Activated naive CD4-positive, alpha-beta T cell treated with anti-CD3 and anti-CD28 coated beads for 36 hours (primary cell): Measurements from ENCODE around the gene TUBGCP3. TPM values are rescaled to one million over a fixed set of nuclear protein-coding genes. Genes with fewer than 3 reads are reported as not detected.

Experiments used
- CTCF ChIA-PET: fragments of 350-600 bp; sonication (Branson Sonifier 250); formaldehyde crosslinking; loops from one replicate; lab custom pipeline; 2021; ENCODE audit warnings: antibody characterized with exemption; lab: Charles Lee
- DNase-seq: peaks from one replicate; pipeline ENCODE4 v3.0.0-alpha.2; 2020
- H3K27ac Mint-ChIP-seq: one replicate; pipeline ENCODE4 v1.8.0; 2021; ENCODE audit warnings: mild to moderate bottlenecking, mixed read lengths
- H3K27me3 Mint-ChIP-seq: one replicate; pipeline ENCODE4 v1.8.0; 2021; ENCODE audit warnings: low read depth, mixed read lengths
- H3K36me3 Mint-ChIP-seq: one replicate; pipeline ENCODE4 v1.8.0; 2021; ENCODE audit warnings: low read depth, mixed read lengths
- H3K4me1 Mint-ChIP-seq: one replicate; pipeline ENCODE4 v1.8.0; 2021; ENCODE audit warnings: low read depth, mixed read lengths
- H3K4me3 Mint-ChIP-seq: one replicate; pipeline ENCODE4 v1.8.0; 2021; ENCODE audit warnings: mild to moderate bottlenecking, moderate library complexity, mixed read lengths
- H3K9me3 Mint-ChIP-seq: one replicate; pipeline ENCODE4 v1.8.0; 2021; ENCODE audit warnings: mixed read lengths
- intact Hi-C: fragments of 100-400 bp; cut with micrococcal nuclease; formaldehyde crosslinking; loops from one replicate; pipeline ENCODE4 v1.15.1; 2023
- total RNA-seq, 2 experiments: library from RNA; stranded (reverse); gene quantifications; one replicate each; pipeline ENCODE4 v1.2.3, GENCODE V29; 2021

The TUBGCP3 gene
- total RNA-seq, 2 experiments from 2014 or later, result 87.5 to 88.3 TPM

DNA sequence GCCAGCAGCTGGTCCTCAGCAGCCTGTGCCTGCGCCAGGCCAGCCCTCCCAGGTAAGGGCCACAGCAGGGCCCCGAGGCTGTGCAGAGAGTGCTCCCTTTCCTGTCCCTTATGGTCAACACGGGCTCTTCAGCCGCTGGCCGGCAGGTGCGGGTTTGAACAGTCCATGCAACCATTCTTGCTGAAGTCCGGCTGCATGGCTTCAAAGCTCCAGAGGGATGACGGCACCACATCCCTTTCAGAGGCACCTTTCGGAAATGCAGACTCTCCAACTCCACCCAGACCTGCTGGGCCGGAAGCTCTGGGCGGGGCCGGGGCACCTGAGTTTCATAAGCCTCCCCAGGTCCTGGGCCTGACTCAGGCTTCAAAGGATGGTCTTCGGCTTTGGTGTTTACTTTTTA, 130.5 kb downstream of the TUBGCP3 start:
- no peak for DNase-seq
- Mint-ChIP-seq H3K36me3 (peaks cover 2% of the 10 kb centered on the region), H3K9me3 (peaks cover 12% of the 10 kb centered on the region), H3K4me1 (no peaks in the 10 kb centered on the region), H3K27ac (no peak overlapping the region), H3K27me3 (peaks cover 11% of the 10 kb centered on the region), H3K4me3 (no peak overlapping the region)
- intact Hi-C loops, result no loop called here
- CTCF ChIA-PET, result no interaction called here

DNA sequence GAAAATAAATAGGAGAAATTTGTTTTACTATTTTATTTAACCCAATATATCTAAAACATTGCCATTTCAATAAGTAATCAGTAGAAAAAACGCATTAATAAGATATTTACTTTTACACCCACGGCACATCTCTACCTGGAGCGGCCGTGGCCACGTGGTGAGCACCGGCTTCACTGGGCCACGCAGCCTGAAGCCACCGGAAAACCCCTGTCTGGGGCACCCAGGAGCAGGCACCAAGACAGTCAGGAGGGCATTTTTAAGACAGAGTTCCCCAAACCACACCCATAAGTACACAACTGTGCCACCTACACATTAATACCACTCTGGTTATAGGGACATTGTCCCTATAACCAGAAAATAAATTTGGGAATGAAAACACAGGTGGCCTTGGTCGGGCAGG, 130.9 kb downstream of the TUBGCP3 start:
- Mint-ChIP-seq H3K4me3 (no peak overlapping the region), H3K4me1 (no peaks in the 10 kb centered on the region), H3K9me3 (peaks cover 9% of the 10 kb centered on the region), H3K36me3 (no peaks in the 10 kb centered on the region), H3K27me3 (peaks cover 8% of the 10 kb centered on the region), H3K27ac (no peak overlapping the region)
- intact Hi-C loops, result no loop called here
- CTCF ChIA-PET, result no interaction called here
- DNase-seq, result no peak

DNA sequence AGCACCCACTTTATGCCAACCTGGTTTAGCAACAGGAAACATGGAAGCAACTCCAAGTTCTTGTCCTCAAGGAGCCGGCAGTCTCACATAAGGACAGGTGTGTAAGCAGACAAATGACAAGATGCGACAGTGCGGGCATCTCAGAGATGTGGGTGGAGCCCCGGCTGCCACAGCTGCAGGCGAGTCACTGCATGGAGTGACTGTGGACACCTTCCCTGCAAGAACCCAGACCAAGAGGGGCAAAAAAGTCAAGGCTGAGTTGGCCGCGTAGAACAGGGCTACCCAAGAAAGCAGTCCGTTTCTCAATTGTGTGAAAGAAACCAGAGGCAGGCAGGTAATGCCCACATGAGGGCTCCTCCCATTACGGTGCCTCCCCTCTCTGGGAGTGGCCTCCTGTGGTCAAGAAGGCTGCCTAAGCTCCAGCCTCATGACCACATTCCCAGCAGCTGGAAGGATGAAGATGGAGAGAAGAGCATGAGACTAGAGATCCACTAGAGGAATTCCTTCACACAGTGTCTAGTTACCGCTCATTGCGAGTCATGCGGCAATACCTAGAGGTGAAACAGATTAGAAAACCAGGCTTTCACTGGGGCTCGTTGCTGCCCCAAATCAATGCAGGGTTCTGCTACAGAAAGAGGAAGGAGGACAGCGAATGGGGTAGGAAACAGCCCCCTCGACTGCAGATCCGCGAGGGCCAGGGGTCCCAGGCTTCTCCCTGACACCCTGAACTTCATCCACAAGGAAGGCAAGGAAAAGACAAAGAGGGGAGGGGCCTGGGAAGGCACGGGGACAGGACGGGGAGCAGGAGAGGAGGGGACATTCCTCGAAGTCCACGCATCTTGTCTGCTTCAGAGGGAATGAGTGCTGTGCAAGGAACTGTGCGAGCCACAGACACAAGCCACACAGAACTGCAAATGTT, 131.6 kb downstream of the TUBGCP3 start:
- Mint-ChIP-seq H3K4me1 (no peaks in the 10 kb centered on the region), H3K27ac (no peak overlapping the region), H3K27me3 (peaks cover 6% of the 10 kb centered on the region), H3K4me3 (no peak overlapping the region), H3K9me3 (peaks cover 9% of the 10 kb centered on the region), H3K36me3 (no peaks in the 10 kb centered on the region)
- CTCF ChIA-PET, result no interaction called here
- intact Hi-C loops, result no loop called here
- DNase-seq, result no peak

DNA sequence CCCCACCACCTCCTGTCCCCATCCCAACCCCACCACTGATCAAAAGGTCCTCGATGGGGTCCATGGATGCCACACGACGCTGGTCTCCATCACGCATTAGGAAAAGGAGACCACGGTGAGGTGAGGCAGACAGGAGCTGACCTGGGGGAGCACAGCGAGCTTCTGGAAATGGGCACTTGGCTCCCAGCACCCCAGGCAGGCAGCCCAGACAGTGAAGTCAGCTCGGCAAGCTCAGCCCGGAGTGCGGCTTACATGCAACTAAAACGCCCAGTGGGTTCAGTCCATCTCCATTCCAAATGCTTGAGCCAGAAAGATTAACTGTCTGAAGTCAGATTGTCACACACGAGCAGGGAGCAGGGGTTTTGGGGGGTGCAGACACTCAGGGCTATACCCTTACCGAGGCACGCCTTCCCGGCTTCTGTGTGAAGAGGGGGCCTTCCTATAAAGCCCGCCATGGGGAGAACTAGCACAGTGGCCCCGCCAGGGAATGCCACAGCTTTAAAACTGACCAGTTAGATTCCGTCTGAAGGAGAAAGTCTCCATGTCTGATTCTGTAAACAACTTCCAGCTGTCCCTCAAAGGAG, 132.4 kb downstream of the TUBGCP3 start:
- Mint-ChIP-seq H3K9me3 (peaks cover 9% of the 10 kb centered on the region), H3K27ac (no peak overlapping the region), H3K36me3 (no peaks in the 10 kb centered on the region), H3K27me3 (peaks cover 7% of the 10 kb centered on the region), H3K4me3 (no peak overlapping the region), H3K4me1 (no peaks in the 10 kb centered on the region)
- intact Hi-C loops, result no loop called here
- DNase-seq, result no peak
- CTCF ChIA-PET, result interaction anchor here (0.6 kb wide), 1 partner anchor 218 kb away, joined by 3 read pairs; no protein-coding TSS in a partner anchor

DNA sequence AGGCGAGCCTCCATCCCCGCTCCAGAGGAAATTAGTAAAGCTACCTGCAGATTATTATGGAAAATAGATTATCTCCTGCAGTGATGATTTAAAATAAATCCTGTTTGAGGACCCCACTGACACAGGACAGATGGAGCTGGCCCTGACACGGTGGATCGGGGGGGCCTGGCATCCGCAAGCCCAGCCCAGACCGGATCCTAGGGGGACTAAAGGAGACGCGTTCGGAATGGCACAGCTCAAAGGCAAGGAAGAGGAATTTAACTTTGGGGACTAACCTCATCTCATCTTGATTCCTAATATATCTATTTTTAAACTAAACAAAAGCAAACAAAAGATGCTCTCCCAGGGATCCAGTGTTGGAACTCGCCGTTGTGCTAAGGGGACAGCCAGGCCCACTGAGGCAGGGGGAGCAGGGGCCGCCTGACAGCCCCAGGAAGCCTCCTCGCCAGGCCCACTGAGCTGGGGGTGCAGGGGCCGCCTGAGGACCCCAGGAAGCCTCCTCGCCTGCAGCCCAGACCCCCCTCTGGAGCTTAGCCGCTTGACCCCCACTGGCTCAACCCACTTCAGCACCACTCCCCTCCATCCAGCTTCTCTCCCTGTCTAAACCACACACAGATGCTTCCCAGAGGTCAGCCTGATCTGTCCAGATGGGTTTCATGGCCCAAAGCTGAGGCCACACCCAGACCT, 133.2 kb downstream of the TUBGCP3 start:
- Mint-ChIP-seq H3K4me3 (no peak overlapping the region), H3K36me3 (no peaks in the 10 kb centered on the region), H3K9me3 (peaks cover 9% of the 10 kb centered on the region), H3K4me1 (no peaks in the 10 kb centered on the region), H3K27ac (no peak overlapping the region), H3K27me3 (peaks cover 4% of the 10 kb centered on the region)
- CTCF ChIA-PET, result interaction anchor here (1.5 kb wide), 1 partner anchor 11 kb away, joined by 3 read pairs; no protein-coding TSS in a partner anchor
- no peak for DNase-seq
- intact Hi-C loops, result no loop called here

DNA sequence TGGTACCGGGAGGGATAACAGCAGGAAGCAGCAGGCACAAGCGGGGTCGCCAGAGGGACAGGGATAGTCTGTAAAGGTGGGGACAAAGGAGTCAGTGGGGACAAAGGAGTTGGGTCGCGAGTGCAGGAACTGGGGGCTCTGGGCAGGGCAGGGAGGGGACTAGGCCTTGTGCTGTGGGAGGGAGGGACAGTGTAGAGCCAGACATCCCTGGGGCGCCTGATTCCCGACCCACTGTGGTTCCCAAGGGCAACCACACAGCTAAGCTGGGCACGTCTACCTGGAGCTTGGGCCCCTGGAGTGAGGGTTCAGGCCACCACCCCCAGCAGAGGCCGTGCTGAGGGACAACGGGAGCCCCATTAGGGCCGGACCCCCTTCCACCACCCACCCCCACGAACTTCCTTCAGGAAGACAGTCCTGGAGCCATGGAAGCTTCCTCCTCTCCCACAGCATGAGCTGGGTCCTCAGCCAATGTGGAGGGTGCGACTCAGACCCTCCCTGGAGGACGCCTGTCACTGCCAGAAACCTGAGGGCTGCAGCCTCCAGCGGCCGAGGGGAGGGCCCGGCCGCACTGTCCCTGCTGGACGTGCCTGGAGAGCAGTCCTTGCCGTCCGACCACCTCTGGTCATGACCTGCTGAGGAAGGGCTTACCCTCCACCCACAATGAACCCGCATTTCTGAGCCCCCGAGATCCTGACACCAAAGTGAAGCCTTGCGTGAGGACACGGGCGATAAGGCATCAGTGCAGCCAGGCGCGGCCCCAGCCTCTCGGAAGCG, 133.9 kb downstream of the TUBGCP3 start:
- H3K9me3 Mint-ChIP-seq, result peaks cover 4% of the 10 kb centered on the region
- H3K27me3 Mint-ChIP-seq, result peaks cover 4% of the 10 kb centered on the region
- H3K4me1 Mint-ChIP-seq, result no peaks in the 10 kb centered on the region
- no peak overlapping the region for H3K4me3 Mint-ChIP-seq
- intact Hi-C loops, result no loop called here
- CTCF ChIA-PET, result interaction anchor here (1.5 kb wide), 1 partner anchor 11 kb away, joined by 3 read pairs; no protein-coding TSS in a partner anchor
- no peaks in the 10 kb centered on the region for H3K36me3 Mint-ChIP-seq
- no peak for DNase-seq
- H3K27ac Mint-ChIP-seq, result no peak overlapping the region

DNA sequence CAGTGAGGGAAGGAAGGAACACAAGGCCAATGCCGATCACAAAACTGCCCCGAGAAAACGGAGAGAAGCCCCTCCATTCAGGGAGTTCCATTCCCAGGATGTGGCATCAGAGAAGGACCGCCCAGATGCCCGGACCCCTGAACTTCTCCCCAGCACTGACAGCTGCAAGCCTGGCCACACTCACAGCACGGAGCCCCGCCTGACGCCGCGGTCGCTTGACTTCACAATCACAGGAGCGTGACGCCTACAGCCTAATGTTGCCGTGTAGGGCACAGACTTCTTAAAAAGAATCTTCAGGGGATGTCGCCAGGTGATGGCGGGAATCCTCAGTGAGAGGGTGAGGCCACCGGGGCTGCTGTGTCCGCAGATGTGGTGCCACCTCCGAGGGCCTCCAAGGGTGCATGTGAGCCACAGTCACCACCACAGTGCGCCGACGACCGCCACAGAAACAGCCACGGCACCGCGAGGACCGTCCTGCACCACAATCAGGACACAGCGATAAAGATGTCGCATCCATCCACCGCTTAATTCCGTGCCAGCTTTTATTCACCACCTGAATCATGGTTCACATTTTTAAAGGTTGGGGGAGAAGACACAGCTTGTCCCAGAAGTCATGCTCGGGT, 134.6 kb downstream of the TUBGCP3 start:
- no peak for DNase-seq
- H3K4me3 Mint-ChIP-seq, result no peak overlapping the region
- H3K27me3 Mint-ChIP-seq, result peaks cover 4% of the 10 kb centered on the region
- CTCF ChIA-PET, result interaction anchor here (1.5 kb wide), 1 partner anchor 10 kb away, joined by 3 read pairs; no protein-coding TSS in a partner anchor
- no peaks in the 10 kb centered on the region for H3K36me3 Mint-ChIP-seq
- no peaks in the 10 kb centered on the region for H3K4me1 Mint-ChIP-seq
- H3K27ac Mint-ChIP-seq, result no peak overlapping the region
- intact Hi-C loops, result no loop called here
- no peaks in the 10 kb centered on the region for H3K9me3 Mint-ChIP-seq

DNA sequence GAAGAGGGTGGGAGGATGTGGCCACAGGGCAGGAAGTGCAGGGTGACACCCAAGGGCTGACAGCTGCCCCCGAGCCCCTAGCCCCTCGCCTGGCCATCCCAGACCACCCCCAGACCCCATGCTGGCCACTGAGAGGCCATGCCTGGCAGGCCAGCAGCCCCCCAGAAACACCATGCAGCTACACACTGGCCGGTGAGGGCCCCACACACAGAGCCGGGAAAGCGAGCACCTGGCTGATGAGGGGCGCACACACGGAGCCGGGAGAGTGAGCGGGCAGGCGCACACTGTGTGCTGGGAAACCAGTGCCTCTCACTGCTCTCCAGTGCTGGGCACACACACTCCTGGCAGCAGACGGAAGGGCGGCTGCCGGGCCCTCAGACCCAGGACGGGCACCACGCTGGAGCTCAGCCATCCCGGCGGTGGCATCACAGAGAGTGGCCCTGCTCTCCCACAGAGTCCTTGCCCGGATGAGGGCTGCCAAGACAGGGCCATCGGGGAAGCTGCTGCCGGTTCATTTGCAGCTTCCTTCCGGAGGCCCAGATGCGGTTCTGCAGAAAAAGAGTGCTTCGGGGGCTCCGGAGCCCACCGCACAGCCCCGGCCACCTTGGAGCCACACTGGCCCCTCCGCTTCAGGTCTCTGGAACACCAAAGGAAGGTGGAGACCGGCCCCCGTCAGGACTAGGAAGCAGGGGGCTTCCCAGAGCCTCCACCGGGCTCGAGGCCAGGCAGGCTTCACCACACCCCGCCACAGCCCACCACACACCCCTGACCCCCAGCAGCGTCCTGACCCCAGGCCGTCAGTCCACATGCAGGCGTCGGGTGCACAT, 135.4 kb downstream of the TUBGCP3 start:
- intact Hi-C loops, result no loop called here
- no peak overlapping the region for H3K4me3 Mint-ChIP-seq
- no peaks in the 10 kb centered on the region for H3K4me1 Mint-ChIP-seq
- no peak for DNase-seq
- no peak overlapping the region for H3K27ac Mint-ChIP-seq
- CTCF ChIA-PET, result no interaction called here
- H3K27me3 Mint-ChIP-seq, result peaks cover 4% of the 10 kb centered on the region
- no peaks in the 10 kb centered on the region for H3K9me3 Mint-ChIP-seq
- H3K36me3 Mint-ChIP-seq, result no peaks in the 10 kb centered on the region

DNA sequence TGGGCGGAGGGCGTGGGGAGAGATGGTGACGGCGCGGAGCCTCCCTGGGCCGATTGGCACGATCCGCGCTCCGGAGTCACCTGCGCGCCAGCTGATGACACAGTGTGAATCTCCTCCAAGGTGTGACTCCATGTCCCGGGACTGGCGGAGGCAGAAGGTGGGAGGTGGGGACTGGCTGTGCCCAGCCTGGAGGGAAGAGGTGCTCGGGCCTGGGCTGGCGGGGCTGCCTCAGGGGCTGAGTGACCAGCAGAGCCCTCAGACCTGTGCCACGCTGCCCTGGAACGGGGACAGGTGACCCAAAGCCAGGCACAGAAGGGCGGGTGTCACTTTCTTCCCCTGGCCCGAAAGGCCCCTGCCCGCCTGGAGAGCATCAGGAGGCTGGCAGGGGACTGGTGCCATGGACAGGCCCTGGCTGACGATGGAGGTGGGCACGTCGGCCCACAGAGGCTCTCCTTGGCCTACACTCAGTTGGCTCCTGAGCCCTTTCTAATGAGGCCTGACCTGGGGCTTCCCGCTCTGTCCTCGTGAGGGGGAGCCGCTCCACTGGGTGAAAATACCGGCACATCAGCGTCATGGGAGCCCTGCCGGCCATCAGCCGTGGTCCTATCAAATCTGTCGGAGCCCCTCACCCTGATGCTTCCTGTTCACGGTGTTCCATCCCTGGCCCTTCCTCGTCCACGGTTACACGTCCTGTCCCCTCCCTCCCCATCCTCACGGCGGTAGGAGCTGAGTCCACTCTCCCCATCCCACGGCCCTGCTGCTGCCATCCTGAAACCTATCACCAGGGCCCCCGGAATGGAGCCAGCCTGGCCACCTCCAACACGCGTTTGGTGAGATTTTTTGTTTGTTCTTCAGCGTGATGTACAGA, 136.2 kb downstream of the TUBGCP3 start:
- CTCF ChIA-PET, result no interaction called here
- intact Hi-C loops, result no loop called here
- Mint-ChIP-seq H3K27ac (no peak overlapping the region), H3K27me3 (peaks cover 4% of the 10 kb centered on the region), H3K36me3 (no peaks in the 10 kb centered on the region), H3K4me1 (no peaks in the 10 kb centered on the region), H3K9me3 (no peaks in the 10 kb centered on the region), H3K4me3 (no peak overlapping the region)
- DNase-seq, result no peak

DNA sequence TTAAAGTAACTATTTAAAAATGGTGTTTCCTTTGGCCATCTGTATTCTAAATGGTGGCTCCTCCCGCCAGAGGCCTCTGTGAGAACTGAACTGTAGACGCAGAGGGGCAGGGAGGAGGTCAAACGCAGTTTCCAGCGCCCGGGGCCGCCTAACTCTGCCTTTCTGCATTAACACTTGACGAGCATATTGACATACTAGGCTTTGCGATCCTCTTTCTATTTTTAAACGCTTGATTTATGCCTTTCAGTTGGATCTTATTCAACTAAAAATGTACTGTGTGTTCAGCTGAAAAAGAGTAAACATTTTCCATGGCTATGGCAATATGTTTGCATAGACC, 137.1 kb downstream of the TUBGCP3 start:
- H3K9me3 Mint-ChIP-seq, result no peaks in the 10 kb centered on the region
- no peak overlapping the region for H3K4me3 Mint-ChIP-seq
- intact Hi-C loops, result no loop called here
- CTCF ChIA-PET, result no interaction called here
- H3K4me1 Mint-ChIP-seq, result no peaks in the 10 kb centered on the region
- H3K27ac Mint-ChIP-seq, result no peak overlapping the region
- DNase-seq, result no peak
- H3K27me3 Mint-ChIP-seq, result peaks cover 4% of the 10 kb centered on the region
- no peaks in the 10 kb centered on the region for H3K36me3 Mint-ChIP-seq
